Activated CD4-positive, alpha-beta memory T cell treated with anti-CD3 and anti-CD28 coated beads, Interleukin-2, amount 10 ng/mL, durations not matched to agents 7 days and 5 days (primary cell): ENCODE data around the gene ACTC1. TPM values are rescaled to one million over a fixed set of nuclear protein-coding genes. Genes with fewer than 3 reads are reported as not detected.
"Not testable (repeated sequence)": the region's sequence is repeated elsewhere in the genome, so short reads cannot be mapped to it uniquely, and the experiment has no call there.

Source experiments
- CTCF ChIA-PET: fragments of 350-600 bp; sonication (Branson Sonifier 250); formaldehyde crosslinking; loops from one replicate; lab custom pipeline; 2021; ENCODE audit warnings: antibody characterized with exemption, inconsistent platforms; lab: Charles Lee
- POLR2A ChIA-PET: fragments of 350-600 bp; sonication (Branson Sonifier 250); formaldehyde crosslinking; loops from one replicate; lab custom pipeline; 2021; ENCODE audit warnings: antibody characterized with exemption; lab: Charles Lee
- DNase-seq: peaks from one replicate; pipeline ENCODE4 v3.0.0-alpha.2; 2020
- H3K27ac Mint-ChIP-seq: one replicate; pipeline ENCODE4 v1.8.0; 2021; ENCODE audit warnings: mild to moderate bottlenecking, mixed read lengths
- H3K27me3 Mint-ChIP-seq: one replicate; pipeline ENCODE4 v1.8.0; 2021; ENCODE audit warnings: mixed read lengths
- H3K36me3 Mint-ChIP-seq: one replicate; pipeline ENCODE4 v1.8.0; 2021; ENCODE audit warnings: low read depth, mixed read lengths
- H3K4me1 Mint-ChIP-seq: one replicate; pipeline ENCODE4 v1.8.0; 2021; ENCODE audit warnings: mixed read lengths
- H3K4me3 Mint-ChIP-seq: one replicate; pipeline ENCODE4 v1.8.0; 2021; ENCODE audit warnings: mild to moderate bottlenecking, mixed read lengths
- H3K9me3 Mint-ChIP-seq: one replicate; pipeline ENCODE4 v1.8.0; 2021; ENCODE audit warnings: mixed read lengths
- total RNA-seq, 2 experiments: library from RNA; stranded (reverse); gene quantifications; one replicate each; pipeline ENCODE4 v1.2.3, GENCODE V29; 2021

ACTC1 gene
- total RNA-seq, 2 experiments from 2014 or later = not detected

DNA sequence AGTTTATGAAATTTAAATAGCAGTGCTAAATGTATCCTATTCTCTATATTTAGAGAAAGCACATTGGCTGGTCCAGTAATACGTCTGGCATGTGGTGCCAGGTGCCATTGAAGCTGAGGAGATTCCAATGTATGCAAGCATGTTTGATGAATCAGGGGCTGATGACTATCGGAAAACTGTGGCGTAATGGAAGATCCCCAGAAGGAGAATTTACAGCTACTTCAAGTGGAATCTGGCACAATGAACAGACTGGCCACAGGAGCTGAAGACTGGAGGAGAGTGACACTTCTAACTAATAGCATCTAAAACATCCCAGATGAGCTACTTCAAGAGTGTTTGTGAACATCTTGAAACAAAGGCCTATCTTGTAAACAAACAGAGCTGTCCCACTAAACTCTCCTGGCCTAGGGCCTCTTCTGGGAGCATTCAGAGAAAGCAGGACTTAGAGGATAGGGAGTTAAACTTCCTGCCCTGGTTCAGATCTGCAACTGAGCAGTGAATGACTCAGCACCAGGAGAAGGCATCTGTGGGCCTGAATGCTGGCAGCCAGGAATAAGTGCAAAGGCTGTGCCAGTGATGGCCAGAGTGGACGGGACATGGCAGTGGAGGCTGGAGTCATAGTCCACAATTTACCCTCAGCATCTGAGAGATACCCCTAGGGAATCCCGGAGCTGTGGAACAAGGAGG is 15.2 kb upstream of the ACTC1 start:
- Mint-ChIP-seq H3K4me1 (no peaks in the 10 kb centered on the region), H3K36me3 (no peaks in the 10 kb centered on the region), H3K4me3 (no peak overlapping the region), H3K27me3 (peaks cover 22% of the 10 kb centered on the region), H3K9me3 (no peaks in the 10 kb centered on the region), H3K27ac (no peak overlapping the region)
- ChIA-PET POLR2A (no interaction called here), CTCF (no interaction called here)
- no peak for DNase-seq

GRCh38 chr15:34809186-34809585 is 13.8 kb upstream of the ACTC1 start:
- Mint-ChIP-seq H3K9me3 (no peaks in the 10 kb centered on the region), H3K27ac (no peak overlapping the region), H3K27me3 (peaks cover 23% of the 10 kb centered on the region), H3K36me3 (no peaks in the 10 kb centered on the region), H3K4me3 (no peak overlapping the region), H3K4me1 (no peaks in the 10 kb centered on the region)
- ChIA-PET POLR2A (no interaction called here), CTCF (no interaction called here)
- DNase-seq = no peak

- POLR2A ChIA-PET = no interaction called here
- Mint-ChIP-seq H3K27ac (no peak overlapping the region), H3K4me1 (no peaks in the 10 kb centered on the region), H3K4me3 (no peak overlapping the region), H3K36me3 (no peaks in the 10 kb centered on the region), H3K27me3 (peaks cover 19% of the 10 kb centered on the region), H3K9me3 (no peaks in the 10 kb centered on the region)
- DNase-seq = no peak
- CTCF ChIA-PET = no interaction called here
Observed at GRCh38 chr15:34808016-34808415, 12.7 kb upstream of the ACTC1 start.

- peaks cover 19% of the 10 kb centered on the region for H3K27me3 Mint-ChIP-seq
- DNase-seq, CTCF ChIA-PET, H3K4me3 Mint-ChIP-seq, H3K9me3 Mint-ChIP-seq, H3K27ac Mint-ChIP-seq, POLR2A ChIA-PET, H3K4me1 Mint-ChIP-seq, H3K36me3 Mint-ChIP-seq: not testable (repeated sequence)
Observed at GRCh38 chr15:34807241-34807640, 11.9 kb upstream of the ACTC1 start.

DNA sequence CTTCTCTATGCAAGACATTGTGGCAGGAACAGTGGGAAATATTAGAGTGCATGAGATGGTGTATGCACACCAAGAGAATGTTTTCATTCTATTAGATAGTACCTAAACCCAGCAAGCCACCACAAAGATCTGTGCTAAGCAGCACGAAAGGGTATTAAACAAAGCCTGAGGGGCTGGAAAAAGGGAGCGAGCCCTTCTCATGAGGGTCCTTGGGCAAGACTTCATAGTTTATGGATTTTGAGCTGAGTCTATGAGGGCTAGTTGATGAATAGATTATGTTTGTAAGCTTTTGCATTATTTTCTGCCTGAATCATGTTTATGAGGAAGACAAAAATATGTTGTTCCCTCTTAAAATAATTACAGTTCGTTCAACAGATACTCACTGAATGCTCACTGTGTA is 9.4 kb upstream of the ACTC1 start:
- peaks cover 21% of the 10 kb centered on the region for H3K27me3 Mint-ChIP-seq
- POLR2A ChIA-PET = no interaction called here

DNA sequence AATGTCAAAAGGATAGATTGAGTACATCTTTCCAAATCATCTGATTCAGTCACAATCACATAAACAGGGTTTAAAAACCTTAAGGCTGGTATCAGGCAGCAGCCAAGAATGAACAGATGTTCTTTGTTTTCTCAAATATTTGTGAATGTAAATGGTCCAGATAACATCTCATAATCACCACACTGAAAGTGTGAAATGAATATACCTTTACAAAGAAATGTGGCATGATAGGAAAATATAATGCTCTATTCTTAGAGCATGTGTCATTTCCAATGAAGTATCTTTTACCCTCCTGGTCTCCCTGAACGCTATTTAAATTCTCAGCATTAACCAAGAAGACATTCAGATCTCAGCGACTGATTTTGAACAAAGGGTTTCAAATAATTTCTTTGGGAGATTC is 8.8 kb upstream of the ACTC1 start:
- DNase-seq = no peak
- H3K4me3 Mint-ChIP-seq = no peak overlapping the region
- CTCF ChIA-PET = no interaction called here
- H3K36me3 Mint-ChIP-seq = no peaks in the 10 kb centered on the region
- no peaks in the 10 kb centered on the region for H3K9me3 Mint-ChIP-seq
- peaks cover 24% of the 10 kb centered on the region for H3K27me3 Mint-ChIP-seq
- no peaks in the 10 kb centered on the region for H3K4me1 Mint-ChIP-seq
- no peak overlapping the region for H3K27ac Mint-ChIP-seq
- POLR2A ChIA-PET = no interaction called here

More for the DNA sequence above, 9.4 kb upstream of the ACTC1 start:
- H3K36me3 Mint-ChIP-seq = no peaks in the 10 kb centered on the region
- H3K4me3 Mint-ChIP-seq = no peak overlapping the region
- H3K27ac Mint-ChIP-seq = no peak overlapping the region
- DNase-seq = no peak
- CTCF ChIA-PET = no interaction called here
- no peaks in the 10 kb centered on the region for H3K9me3 Mint-ChIP-seq
- no peaks in the 10 kb centered on the region for H3K4me1 Mint-ChIP-seq

- CTCF ChIA-PET = no interaction called here
- H3K36me3 Mint-ChIP-seq = no peaks in the 10 kb centered on the region
- POLR2A ChIA-PET = no interaction called here
- no peak overlapping the region for H3K27ac Mint-ChIP-seq
- DNase-seq = no peak
- no peak overlapping the region for H3K4me3 Mint-ChIP-seq
- no peaks in the 10 kb centered on the region for H3K9me3 Mint-ChIP-seq
- H3K4me1 Mint-ChIP-seq = no peaks in the 10 kb centered on the region
- H3K27me3 Mint-ChIP-seq = peaks cover 26% of the 10 kb centered on the region
Observed at GRCh38 chr15:34802803-34803750, 7.7 kb upstream of the ACTC1 start.

GRCh38 chr15:34802371-34802770 is 7.0 kb upstream of the ACTC1 start:
- Mint-ChIP-seq H3K27me3 (peaks cover 29% of the 10 kb centered on the region), H3K27ac (no peak overlapping the region), H3K9me3 (no peaks in the 10 kb centered on the region), H3K4me1 (no peaks in the 10 kb centered on the region), H3K4me3 (no peak overlapping the region), H3K36me3 (no peaks in the 10 kb centered on the region)
- ChIA-PET POLR2A (no interaction called here), CTCF (no interaction called here)
- DNase-seq = no peak

- ChIA-PET CTCF (no interaction called here), POLR2A (no interaction called here)
- Mint-ChIP-seq H3K36me3 (no peaks in the 10 kb centered on the region), H3K9me3 (no peaks in the 10 kb centered on the region), H3K4me1 (no peaks in the 10 kb centered on the region), H3K27ac (no peak overlapping the region), H3K4me3 (no peak overlapping the region), H3K27me3 (peaks cover 43% of the 10 kb centered on the region)
- no peak for DNase-seq
Observed at GRCh38 chr15:34799149-34800101, 4.1 kb upstream of the ACTC1 start.

GRCh38 chr15:34796847-34797435 is 1.6 kb upstream of the ACTC1 start:
- ChIA-PET CTCF (no interaction called here), POLR2A (no interaction called here)
- peaks cover 63% of the 10 kb centered on the region for H3K27me3 Mint-ChIP-seq
- no peak overlapping the region for H3K4me3 Mint-ChIP-seq
- DNase-seq = no peak
- no peaks in the 10 kb centered on the region for H3K36me3 Mint-ChIP-seq
- H3K4me1 Mint-ChIP-seq = no peaks in the 10 kb centered on the region
- H3K9me3 Mint-ChIP-seq = no peaks in the 10 kb centered on the region
- no peak overlapping the region for H3K27ac Mint-ChIP-seq

DNA sequence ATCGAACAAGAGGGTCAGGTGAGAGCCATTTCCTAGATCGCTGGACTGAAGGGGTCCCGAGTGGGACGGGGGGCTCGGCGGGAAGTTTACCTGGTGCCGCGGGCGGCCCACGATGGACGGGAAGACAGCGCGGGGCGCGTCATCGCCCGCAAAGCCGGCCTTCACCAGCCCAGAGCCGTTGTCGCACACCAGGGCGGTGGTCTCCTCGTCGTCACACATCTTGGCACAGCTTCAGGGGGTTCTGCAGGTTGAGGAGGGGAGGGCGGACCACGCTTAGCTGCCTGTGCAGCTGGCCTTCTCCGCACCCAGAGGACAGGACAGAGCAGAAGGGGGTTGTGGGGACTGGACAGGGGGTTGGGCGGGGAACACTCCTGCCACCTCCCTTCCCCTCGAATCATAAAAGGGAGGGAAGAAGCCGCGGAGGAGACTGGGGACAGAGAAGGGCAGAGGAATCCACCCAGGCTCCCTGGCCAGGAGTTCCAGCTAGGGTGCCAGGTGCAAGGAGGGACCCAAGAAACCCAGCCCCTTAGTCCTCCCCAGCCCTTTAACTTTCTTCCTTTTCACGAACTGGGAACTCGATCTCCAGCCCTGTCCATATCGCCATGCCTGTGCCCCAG is 651 bp downstream of the ACTC1 start:
- POLR2A ChIA-PET = no interaction called here
- CTCF ChIA-PET = no interaction called here
- Mint-ChIP-seq H3K9me3 (no peaks in the 10 kb centered on the region), H3K4me3 (no peak overlapping the region), H3K36me3 (no peaks in the 10 kb centered on the region), H3K27ac (no peak overlapping the region), H3K27me3 (peaks cover 69% of the 10 kb centered on the region), H3K4me1 (no peaks in the 10 kb centered on the region)
- no peak for DNase-seq

- Mint-ChIP-seq H3K4me3 (no peak overlapping the region), H3K36me3 (no peaks in the 10 kb centered on the region), H3K27ac (no peak overlapping the region), H3K4me1 (no peaks in the 10 kb centered on the region), H3K9me3 (no peaks in the 10 kb centered on the region), H3K27me3 (peaks cover 67% of the 10 kb centered on the region)
- DNase-seq = no peak
- CTCF ChIA-PET = no interaction called here
- POLR2A ChIA-PET = no interaction called here
Observed at GRCh38 chr15:34793901-34794300, 1.4 kb downstream of the ACTC1 start.
